Kasumi-1 (cell line): Measurements from ENCODE around the gene FSD1.
A peak's percentile ranks its signal among the peaks of the same experiment; 100 is the strongest.
"Not testable (repeated sequence)": the region's sequence is repeated elsewhere in the genome, so short reads cannot be mapped to it uniquely, and the experiment has no call there.

Source experiments
- DNase-seq, 2 experiments: peaks; one replicate each; lab custom pipeline; 2025; lab: John Stamatoyannopoulos, UW

FSD1 gene

DNA sequence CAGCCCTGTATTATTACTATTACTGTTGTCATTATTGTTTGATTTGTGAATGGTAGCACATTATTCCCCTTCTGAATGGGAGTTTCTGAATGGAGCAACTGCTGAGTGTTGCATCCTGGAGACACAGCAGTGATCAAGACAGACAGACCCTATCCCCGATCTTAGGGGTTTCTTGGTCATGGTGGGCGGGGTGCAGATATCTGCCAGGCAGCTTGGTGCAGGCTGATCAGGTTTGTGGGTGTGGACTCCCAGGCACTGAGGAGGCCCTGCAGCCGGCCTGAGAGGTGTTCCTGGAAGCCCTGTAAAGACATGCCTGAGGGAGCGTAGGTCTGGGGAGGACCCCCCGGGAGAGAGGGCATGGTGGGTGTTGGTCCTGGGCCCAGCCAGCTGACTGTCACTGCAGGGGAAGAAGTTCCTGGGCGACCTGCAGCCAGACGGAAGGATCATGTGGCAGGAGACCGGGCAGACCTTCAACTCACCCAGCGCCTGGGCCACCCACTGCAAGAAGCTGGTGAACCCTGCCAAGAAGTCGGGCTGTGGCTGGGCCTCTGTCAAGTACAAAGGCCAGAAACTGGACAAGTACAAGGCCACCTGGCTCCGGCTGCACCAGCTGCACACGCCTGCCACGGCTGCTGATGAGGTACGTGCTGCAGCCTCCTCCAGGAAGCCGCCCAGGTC, 41.1 kb downstream of the FSD1 start:
- DNase-seq, result no peak

DNA sequence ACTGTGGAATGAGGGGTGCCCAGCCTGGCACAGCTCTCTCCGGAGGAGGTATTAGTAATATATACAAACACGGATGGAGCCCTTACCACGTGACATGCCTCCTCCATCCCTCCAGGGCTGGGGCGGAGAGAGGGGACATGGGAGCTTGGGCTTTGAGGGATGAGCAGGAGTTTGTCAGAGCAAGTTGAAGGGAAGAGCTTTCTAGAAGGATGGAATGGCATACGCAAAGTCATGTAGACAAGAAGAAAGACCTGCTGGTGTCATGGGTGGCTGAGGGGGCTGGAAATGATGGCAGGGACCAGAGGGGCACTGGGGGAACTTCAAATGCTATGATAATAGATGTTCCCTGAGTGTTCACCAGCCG, 41.6 kb downstream of the FSD1 start:
- no peak for DNase-seq

DNA sequence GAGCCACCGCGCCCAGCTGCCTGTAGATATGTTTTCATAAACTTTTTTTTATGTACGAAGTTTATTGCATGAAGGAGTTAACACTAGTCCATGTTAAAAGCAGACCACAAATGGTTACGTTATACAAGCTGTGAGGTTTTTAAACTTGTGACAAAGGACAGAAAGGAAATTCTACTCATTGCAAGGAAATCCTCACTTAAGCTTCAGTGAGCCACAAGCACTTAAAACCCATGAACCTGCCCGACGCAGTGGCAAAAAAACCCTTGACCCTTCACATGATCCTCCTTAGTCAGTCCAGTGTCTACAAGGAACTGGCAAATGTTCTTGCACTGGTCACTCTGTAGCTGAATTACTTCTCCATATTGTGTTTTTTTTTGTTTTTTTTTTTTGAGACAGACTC, 43.1 kb downstream of the FSD1 start:
- no peak for DNase-seq

DNA sequence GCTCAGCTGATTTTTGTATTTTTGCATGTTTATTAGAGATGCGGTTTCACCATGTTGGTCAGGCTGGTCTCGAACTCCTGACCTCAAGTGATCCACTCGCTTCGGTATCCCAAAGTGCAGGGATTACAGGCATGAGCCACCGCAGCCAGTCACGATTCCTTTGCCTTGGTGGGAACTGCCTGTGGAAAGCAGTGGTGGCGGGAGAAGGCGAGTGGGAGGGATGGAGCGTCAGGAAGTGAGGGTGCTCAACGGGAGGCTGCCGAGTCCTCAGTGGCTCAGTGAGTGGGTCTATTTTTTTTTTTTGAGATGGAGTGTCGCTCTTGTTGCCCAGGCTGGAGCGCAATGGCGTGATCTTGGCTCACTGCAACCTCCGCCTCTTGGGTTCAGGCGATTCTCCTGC, 44.8 kb downstream of the FSD1 start:
- DNase-seq, result not testable (repeated sequence)

DNA sequence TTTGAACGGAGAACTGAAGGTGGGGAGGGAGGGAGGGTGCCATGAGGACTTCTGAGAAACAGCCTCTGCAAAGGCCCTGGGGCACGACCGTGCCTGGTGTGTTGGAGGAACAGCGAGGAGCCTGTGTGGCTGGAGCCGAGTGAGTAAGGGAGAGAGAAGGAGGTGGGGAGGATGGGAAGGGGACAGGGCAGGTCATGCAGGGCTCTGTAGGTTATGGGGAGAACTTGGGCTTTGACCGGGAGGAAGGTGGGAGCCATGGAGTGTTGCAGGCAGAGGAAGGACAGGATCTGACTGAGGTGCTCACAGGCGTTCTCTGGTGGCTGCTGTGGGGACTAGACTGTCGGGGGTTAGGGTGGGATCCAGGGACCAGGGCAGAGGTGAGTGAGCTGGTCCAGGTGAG, 45.7 kb downstream of the FSD1 start:
- no peak for DNase-seq

DNA sequence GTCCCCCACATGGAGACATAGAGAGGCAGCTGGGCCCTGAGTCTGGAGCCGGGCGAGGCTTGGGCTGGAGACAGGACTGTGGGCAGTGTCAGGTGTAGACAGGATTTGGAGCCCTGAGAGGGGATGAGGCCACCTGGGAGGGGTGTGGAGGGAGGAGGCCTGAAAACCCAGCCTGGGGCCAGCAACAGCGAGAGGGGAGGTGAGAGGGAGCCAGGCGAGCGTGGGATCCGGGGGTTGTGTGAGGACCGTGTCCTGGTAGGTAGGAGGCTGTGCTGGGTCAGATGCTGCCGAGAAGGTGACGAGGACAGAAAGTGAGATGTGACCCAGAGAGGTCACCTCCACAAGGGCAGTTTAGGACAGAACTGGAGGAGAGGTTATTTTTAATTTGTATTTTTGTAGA, 46.3 kb downstream of the FSD1 start:
- no peak for DNase-seq

DNA sequence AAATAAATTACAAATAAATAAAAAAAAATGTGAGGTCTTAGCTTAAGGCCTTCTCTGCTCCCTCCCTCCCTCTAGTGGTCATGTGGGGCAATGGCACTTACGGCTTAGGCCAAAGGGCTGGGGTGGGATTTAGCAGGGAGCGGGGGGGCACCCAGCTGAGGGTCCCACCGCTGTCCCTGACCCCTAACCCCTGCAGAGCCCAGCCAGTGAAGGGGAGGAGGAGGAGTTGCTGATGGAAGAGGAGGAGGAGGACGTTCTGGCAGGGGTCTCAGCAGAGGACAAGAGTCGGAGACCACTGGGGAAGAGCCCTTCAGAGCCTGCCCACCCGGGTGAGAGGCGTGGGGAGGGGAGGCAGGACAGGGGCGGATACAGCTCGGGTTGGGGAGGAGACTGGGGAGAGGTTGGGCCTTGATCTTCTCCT, 48.3 kb downstream of the FSD1 start:
- DNase-seq, result peak; percentile 59 to 65

DNA sequence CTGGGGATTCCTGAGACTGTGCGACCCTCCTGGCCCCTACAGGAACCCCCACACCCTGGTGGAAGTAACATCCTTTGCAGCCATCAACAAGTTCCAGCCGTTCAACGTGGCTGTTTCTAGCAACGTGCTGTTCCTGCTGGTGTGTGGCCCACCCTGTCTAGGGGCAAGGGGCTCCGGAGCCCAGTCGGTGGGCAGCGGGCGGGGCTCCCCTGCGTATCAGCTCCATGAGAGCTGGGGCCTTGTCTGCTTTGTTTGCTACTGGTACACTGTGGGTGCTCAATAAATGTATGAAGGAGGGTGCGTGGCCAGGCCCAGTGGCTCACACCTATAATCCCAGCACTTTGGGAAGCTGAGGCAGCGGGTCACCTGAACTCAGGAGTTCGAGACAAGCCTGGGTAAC, 49.9 kb downstream of the FSD1 start:
- no peak for DNase-seq

DNA sequence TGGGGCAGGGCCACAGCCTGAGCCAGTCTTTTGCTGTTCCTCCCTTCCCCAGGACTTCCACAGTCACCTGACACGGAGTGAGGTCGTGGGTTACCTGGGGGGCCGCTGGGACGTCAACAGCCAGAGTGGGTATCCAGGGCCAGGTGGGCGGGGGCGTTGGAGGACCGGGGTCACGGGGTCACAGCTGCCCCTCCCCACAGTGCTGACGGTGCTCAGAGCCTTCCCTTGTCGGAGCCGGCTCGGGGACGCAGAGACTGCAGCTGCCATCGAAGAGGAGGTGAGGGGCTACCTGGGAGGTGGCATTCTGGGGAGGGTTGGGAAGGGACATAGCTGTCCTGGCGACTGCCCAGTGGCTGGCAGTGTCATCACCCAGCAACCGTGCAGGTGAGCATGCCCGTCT, 50.5 kb downstream of the FSD1 start:
- DNase-seq, result no peak

DNA sequence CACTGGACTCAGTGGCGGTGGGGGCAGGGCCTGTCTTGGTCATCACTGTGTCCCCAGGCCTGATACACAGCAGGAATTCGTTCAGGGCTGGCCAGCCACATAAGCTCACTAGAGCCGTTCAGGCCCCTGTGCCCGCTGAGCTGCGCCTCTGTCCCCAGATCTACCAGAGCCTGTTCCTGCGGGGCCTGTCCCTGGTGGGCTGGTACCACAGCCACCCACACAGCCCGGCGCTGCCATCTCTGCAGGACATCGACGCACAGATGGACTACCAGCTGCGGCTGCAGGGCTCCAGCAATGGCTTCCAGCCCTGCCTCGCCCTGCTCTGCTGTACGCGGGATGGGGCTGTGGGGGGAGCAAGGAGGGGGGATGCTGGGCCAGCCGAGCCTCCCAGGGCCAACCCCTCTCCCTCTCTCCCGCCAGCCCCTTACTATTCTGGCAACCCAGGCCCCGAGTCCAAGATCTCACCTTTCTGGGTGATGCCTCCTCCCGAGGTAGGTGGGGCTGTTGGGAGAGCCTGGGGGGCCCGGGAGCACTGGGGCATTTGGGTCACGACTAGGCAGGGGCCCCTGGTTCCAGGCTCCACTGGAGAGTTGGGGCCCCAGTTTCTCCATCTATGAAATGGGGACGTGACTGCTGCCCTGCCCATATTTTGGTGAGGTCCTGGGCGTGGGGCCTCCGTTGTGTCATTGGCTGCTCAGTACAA, 52.8 kb downstream of the FSD1 start:
- no peak for DNase-seq

DNA sequence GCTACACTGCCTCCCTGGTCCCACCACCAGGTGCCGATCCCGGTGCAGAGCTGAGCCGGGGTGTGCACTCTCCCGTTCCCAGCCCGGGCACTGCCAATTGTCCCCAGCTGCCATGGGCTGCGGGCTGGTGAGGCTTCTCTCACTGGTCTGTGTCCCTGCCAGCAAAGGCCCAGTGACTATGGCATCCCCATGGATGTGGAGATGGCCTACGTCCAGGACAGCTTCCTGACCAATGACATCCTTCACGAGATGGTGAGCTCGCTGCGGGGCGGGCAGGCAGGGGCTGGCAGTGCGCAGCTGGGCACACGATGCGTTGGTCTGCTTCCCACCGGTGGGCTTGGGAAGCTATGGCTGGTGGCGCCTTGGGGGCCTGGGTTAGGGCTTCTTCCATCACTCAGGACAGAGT, 53.5 kb downstream of the FSD1 start:
- no peak for DNase-seq

DNA sequence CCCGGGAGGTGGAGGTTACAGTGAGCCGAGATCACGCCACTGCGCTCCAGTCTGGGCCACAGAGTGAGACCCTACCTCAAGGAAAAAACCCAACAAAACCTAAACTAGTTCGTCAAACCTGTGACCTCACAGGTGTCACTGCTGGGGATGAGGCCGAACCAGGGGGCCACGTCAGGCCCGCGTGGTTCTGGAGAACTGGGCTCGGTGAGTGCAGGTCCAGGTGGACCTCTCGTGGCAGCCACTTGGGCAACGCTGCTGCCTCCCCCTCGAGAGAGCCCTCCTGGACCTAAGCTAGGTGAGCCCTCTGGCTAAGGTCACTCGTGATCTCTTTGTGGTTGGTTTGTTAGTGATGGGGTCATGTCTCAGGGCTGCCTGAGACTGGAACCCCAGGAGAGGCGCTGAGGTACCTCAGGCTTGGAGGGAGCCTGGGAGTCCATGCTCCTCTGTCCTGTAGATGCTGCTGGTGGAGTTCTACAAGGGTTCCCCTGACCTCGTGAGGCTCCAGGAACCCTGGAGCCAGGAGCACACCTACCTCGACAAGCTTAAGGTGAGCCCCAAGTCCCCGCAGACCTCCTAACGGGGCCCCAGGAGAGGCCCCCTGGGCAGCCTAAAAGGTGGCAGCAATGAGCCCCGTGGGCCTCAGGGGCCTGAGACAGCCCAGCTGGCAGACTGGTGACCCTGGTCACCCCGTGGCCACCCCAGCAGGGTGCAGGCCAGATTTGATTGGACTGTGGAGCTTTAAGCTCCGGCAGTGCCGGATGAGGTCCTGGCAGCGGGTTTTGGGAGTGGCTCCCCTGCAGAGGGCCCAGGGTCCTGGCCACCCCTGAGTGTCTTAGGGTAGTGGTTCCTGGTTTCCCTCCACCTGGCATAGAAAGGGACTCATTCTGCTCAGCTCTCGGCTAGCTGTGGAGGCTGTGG, 54.6 kb downstream of the FSD1 start:
- DNase-seq, result no peak

DNA sequence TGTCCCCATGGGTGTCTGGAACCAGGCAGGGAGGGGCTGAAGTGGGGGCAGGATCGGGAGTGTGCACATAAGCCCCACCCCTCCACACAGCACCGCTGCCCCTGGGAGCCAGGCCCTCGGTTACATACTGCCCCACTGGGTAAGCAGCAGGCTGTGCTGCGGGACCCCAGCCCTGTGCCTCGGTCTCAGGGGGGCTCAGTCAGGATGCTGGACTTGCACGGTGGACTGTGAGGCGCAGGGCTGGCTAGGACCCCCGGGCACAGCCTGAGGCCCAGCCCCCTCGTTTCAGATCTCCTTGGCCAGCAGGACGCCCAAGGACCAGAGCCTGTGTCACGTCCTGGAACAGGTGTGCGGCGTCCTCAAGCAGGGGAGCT, 55.2 kb downstream of the FSD1 start:
- no peak for DNase-seq

DNA sequence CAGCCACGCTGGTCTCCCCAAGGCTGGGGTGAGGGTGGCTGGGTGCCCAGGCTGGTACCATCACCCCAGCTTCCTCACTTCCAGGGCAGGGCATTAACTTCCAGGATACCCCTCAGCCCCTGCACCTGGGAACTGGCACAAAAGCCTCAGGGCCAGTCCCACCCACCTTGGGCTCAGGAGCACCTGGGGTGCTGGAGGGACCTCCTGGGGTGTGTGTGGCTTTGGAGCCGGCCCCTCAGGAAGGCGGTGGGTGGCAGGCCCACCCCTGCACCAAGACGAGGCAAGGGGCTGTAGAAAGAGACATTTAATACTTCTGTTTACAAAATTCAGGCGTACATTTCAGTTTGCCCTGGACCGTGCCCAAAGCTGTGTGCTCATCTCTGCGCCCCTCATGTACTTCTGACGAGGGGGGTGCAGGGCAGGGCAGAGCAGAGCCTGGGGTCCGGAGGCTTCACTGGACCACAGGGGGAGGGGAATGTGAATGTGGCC, 55.7 kb downstream of the FSD1 start:
- DNase-seq, result no peak

DNA sequence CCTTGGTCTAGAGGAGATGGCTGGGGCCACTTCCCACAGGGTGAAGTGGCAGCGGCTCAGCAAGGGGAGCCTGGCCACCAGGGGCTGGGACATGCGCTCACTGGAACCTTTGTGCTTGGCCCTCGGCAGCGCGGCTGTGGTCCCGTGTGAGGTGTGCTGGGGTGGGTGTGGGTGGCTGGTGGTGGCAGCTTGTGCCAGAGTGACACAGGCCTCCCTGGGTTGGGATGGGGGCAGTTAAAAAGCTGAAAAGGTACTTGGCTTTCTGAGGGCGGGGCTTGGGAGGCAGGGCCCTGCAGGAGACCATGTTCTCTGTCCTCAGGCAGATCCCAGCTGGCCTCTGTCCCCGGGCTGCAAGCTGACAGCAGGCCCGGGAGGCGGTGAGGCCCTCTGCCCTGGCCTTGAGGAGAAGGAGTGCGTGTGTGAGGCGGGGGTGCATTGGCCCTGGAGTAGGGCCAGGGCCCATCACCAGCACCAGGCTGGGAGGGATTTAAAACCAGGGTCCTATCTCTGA, 56.3 kb downstream of the FSD1 start:
- no peak for DNase-seq

DNA sequence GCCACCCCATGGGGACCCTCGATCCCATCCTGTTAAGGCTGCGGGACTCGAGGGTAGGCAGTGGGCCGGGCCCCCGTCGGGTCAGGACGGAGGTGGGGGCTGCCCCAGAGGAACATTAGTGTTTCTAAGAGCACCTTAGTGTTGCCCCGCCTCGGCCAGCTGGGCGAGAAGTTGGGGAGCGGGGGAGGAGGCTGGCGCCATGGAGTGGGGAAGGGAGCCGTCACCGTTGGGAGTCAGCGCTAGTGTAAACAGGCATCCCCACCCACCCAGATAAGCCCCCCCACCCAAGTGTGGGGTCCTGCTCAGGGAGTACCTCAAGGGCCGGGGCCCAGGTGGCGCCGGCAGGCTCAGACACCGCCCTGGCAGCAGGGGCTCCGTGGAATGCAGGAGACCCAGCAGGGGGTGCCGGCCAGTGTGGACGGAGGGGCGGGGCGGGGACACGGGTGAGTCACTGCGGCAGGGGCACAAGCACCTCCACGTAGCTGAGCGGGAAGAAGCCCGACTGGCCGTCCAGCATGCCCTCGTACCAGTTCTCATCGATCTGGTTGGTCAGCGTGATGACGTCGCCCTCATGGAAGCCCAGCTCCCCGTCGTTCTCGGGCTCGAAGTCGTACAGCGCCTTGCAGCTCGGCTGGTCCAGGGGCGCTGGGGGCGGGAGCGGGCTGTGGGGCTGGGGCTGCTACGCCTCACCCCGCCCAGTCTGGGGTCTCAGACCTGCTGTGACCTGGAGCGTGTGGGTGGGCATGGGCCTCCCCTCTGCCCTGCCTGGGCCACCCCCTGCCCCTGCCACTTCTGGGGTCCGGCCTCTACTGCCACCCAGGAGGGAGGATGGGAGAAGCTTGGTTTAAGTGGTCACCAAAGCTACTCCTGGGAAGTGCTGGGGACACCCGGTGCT, 57.0 kb downstream of the FSD1 start:
- no peak for DNase-seq

DNA sequence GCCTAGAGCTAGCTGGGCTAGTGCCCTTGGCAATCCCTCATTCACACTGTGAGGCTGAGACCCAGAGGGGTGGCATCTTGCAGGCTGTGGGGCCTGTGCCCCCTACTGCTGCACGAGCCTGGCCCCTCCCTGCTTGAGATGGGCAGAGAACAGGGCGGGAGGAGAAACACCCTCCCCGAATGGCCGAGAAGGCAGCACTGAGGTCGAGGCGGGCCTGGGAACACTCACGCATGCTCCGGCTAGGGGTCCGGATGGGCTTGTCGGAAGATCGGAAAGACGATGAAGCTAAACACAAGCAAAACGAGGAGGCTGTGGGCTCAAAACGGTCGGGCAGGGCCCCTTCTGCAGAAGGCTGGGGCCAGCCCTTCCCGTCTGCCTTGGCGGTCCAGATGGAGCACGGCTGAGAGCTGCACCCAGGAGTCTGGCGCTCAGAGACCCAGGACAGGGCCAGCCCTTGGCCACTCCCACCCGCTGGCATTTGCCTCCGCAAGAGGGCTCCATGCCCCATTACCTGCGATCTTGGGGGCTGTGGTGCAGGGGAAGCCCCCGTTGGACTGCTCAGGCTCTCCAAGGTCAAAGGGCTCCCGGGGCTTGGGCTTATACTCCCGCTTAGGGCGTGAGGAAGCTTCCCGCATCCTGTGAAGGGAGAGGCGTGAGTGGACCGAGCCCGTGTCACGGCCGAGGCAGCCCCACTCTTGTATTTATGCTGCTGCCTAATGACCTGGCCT, 57.9 kb downstream of the FSD1 start:
- DNase-seq, result no peak

DNA sequence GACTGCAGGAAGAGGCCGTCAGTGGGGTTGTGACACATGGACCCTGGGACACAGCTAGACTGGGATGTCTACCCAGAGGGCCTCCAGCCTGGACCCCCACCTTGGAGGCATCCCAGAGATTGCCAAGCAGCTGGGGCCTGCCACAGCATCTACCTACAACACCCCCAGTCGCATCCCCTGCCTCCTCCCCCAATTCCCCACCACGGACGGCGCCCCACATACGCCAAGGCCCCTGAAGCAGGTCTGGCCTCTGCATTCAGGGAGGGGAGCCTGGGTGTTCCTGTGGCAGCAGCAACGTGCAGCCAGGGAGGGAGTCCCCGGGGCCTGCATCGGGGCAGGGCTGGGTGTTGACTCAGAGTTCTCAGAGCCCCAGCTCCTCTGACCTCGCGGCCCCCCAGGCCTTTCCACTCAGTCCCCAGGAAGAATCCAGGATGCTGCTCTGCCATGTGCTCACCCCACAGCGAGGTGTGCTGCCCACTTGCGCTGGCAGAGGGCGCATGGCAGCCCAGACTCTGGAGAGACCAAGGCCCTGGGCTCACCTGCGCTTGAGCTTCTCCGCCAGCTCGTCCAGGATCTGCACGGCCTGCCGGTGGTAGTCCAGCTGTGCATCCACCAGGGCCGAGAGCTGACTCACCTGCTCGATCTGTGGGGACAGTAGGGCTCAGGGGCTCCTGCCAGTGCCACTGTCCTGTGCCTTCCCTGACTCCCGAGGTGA, 58.6 kb downstream of the FSD1 start:
- DNase-seq, result no peak

DNA sequence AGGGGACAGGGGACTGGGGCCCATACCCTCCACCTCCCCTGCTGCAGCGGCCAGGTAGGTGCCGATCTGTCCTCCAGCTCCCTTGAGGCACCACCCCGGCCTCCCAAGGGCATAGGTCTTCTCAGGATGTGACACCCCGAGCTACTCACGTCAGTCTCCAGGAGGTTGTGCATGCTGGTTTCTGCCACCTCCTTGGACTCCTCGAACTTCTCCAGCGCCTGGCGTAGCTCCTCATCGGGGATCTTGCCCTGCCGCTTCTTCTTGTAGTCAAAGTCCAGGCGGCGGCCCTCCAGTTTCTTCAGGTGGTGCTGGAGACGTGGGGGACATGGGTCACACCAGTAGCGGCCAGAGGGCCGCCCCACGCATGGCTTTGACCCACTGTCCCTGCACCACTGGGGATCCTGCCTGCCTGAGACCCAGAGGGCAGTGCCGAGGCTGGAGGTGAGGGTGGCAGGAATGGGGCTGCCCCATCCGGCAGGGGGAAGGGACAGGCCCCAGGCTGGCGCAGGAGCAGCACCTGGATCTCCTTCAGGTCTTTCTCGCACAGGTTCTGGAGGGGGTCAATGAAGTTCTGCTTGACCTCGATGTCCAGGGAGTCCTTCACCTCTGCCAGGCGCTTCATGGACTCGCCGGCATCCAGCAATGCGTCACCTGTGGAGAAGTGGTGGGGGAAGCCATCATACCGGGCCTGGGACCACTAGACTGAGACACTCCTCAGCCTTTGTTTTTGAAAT, 59.3 kb downstream of the FSD1 start:
- no peak for DNase-seq

DNA sequence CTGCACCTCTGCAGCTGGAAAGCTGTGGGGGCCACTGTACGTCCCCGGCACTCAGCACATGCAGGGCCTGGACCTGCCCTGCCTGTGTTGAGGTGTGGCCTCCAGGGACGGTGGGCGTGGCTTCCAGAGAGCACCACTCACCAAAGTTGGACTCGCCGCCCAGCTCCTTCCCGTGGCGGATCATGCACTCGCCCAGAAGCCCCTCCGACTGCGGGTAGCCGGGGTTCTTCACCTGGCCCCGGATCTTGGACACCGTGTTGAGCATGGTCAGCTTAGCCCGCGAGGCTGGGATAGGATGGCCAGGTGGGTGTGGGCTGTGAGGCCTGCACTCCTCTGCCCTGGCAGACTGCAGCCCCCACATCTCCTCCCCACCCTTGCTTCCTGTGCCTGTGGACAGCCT, 60.9 kb downstream of the FSD1 start:
- no peak for DNase-seq
